ENCODE data around the gene DBX1.

- TF ChIP-seq, protein P1, sequence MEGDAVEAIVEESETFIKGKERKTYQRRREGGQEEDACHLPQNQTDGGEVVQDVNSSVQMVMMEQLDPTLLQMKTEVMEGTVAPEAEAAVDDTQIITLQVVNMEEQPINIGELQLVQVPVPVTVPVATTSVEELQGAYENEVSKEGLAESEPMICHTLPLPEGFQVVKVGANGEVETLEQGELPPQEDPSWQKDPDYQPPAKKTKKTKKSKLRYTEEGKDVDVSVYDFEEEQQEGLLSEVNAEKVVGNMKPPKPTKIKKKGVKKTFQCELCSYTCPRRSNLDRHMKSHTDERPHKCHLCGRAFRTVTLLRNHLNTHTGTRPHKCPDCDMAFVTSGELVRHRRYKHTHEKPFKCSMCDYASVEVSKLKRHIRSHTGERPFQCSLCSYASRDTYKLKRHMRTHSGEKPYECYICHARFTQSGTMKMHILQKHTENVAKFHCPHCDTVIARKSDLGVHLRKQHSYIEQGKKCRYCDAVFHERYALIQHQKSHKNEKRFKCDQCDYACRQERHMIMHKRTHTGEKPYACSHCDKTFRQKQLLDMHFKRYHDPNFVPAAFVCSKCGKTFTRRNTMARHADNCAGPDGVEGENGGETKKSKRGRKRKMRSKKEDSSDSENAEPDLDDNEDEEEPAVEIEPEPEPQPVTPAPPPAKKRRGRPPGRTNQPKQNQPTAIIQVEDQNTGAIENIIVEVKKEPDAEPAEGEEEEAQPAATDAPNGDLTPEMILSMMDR (IDR thresholded peaks at IDR 0.05; ENCODE audit: low read depth, low read length) = peak; percentile 91
- TF ChIP-seq EZH2phosphoT487 (IDR thresholded peaks at IDR 0.05; ENCODE audit: low read depth) = no peak
Observed at GRCh38 chr11:20127671-20128527, 32.4 kb downstream of the DBX1 start.

All from OCI-LY3 (cell line).